Gastrocnemius medialis (tissue), 4 donors: Measurements from ENCODE around the gene ZNF121. TPM values are rescaled to one million over a fixed set of nuclear protein-coding genes. Genes with fewer than 3 reads are reported as not detected.

ENCODE experiments used
- ATAC-seq, 2 donors: fragments of 150-250 bp; one replicate each; pipeline ENCODE4 v1.9.1; 2016
- DNase-seq, 2 donors: peaks; one replicate each; pipeline ENCODE4 v3.0.0-alpha.2; 2019
- H3K27ac ChIP-seq, 4 donors: fragments of 200-600 bp; sonication (generic); 1 replicate in 1 of 4; 2 replicates in 3 of 4; pipeline ENCODE4 v1.5.1; 2016 to 2018; ENCODE audit warnings: mild to moderate bottlenecking in 2 of 4, moderate library complexity in 1 of 4
- H3K27me3 ChIP-seq, 3 donors: fragments of 200-600 bp; sonication (generic) in 2 of 3; 1 replicate in 1 of 3; 2 replicates in 2 of 3; pipeline versions ENCODE4 v1.5.1 to v1.6.0; 2016 to 2019; ENCODE audit warnings: mild to moderate bottlenecking in 1 of 3, moderate library complexity in 1 of 3
- H3K36me3 ChIP-seq, 2 donors: fragments of 200-600 bp; sonication (generic) in 1 of 2; one replicate each; pipeline ENCODE4 v1.5.1; 2017 to 2018
- H3K4me1 ChIP-seq, 2 donors: fragments of 200-600 bp; sonication (generic) in 1 of 2; one replicate each; pipeline ENCODE4 v1.5.1; 2016 to 2017; ENCODE audit warnings: mild to moderate bottlenecking in 2 of 2
- H3K4me3 ChIP-seq, 4 donors: fragments of 200-600 bp; sonication (generic) in 3 of 4; 1 replicate in 1 of 4; 2 replicates in 3 of 4; pipeline ENCODE4 v1.5.1; 2016 to 2019; ENCODE audit warnings: mild to moderate bottlenecking in 2 of 4
- H3K9me3 ChIP-seq, 3 donors: fragments of 200-600 bp; sonication (generic) in 2 of 3; 1 replicate in 1 of 3; 2 replicates in 2 of 3; pipeline ENCODE4 v1.5.1; 2016 to 2019
- CTCF ChIP-seq, 5 experiments: fragments of 450-650 bp in 3 of 5; fragments of 200-600 bp in 2 of 5; sonication (generic) in 2 of 5; IDR thresholded peaks in 4 of 5; conservative IDR thresholded peaks in 1 of 5; 1 replicate in 4 of 5; 2 replicates in 1 of 5; pipeline ENCODE4 v1.5.1; 2016 to 2019; ENCODE audit warnings: antibody characterized with exemption in 5 of 5, mild to moderate bottlenecking in 3 of 5, moderate library complexity in 3 of 5
- POLR2A ChIP-seq, 2 donors: fragments of 450-650 bp; IDR thresholded peaks; one replicate each; pipeline ENCODE4 v1.6.1; 2017; ENCODE audit warnings: antibody characterized with exemption in 2 of 2, mild to moderate bottlenecking in 2 of 2, moderate library complexity in 2 of 2
- in situ Hi-C, 4 donors: fragments of 200-750 bp; cut with MboI; loops; one replicate each; pipeline versions ENCODE4 v1.15.0 to v1.8.0; 2017; ENCODE audit warnings: low sequenced_read_pairs in 4 of 4
- intact Hi-C: fragments of 100-400 bp; cut with DNase I; formaldehyde crosslinking; loops from one replicate; pipeline ENCODE4 v1.15.1; 2023; ENCODE audit warnings: low total_unique reads
- total RNA-seq, 4 donors: library from RNA; depleted of rRNA; stranded (reverse); fragments of >200 nt; gene quantifications; one replicate each; pipeline versions ENCODE4 v1.1.0 to v1.2.3, GENCODE V29; 2016

The ZNF121 gene
- total RNA-seq, 4 donors from 2014 or later: 11.2 to 21.9 (median 14.6) TPM

GRCh38 chr19:9538183-9539058, 45.9 kb downstream of the ZNF121 start, which contains the start of gene ZNF426:
TSS of gene ZNF426 (minus strand) at chr19:9538645. CDS start at chr19:9536232, 2,413 bp downstream.
- TF ChIP-seq POLR2A (IDR thresholded peaks at IDR 0.05) (peak; percentile 11 to 25), CTCF (IDR thresholded peaks at IDR 0.05 in 4 of 5, conservative IDR thresholded peaks at IDR 0.05 in 1 of 5) (no peak)
- intact Hi-C loops: loop anchor here (1.0 to 5.0 kb wide), 2 partner anchors 44 to 83 kb away; partner anchors contain the start of genes ZNF121 and ZNF561
- in situ Hi-C loops: no loop called here

GRCh38 chr19:9535934-9536333, 48.4 kb downstream of the ZNF121 start:
- Histone ChIP-seq H3K4me1 (peaks cover 0 to 5% of the 10 kb centered on the region in 2 donors), H3K36me3 (peaks cover 28 to 60% of the 10 kb centered on the region in 2 donors), H3K4me3 (no peak overlapping the region), H3K27me3 (no peaks in the 10 kb centered on the region), H3K9me3 (peaks cover 0 to 13% (median 11%) of the 10 kb centered on the region in 3 donors), H3K27ac (no peak overlapping the region)
- in situ Hi-C loops (no loop called here), intact Hi-C loops (loop anchor here (5.0 kb wide), 1 partner anchor 46 kb away; the partner anchor contains the start of gene ZNF121)
- no peak for DNase-seq
- no peak for ATAC-seq
- TF ChIP-seq POLR2A (IDR thresholded peaks at IDR 0.05) (no peak), CTCF (IDR thresholded peaks at IDR 0.05 in 4 of 5, conservative IDR thresholded peaks at IDR 0.05 in 1 of 5) (no peak)

More at GRCh38 chr19:9538183-9539058, 45.9 kb downstream of the ZNF121 start, which contains the start of gene ZNF426:
- H3K27me3 ChIP-seq: no peaks in the 10 kb centered on the region
- peaks cover 0 to 4% (median 0%) of the 10 kb centered on the region in 3 donors for H3K9me3 ChIP-seq
- peaks cover 11 to 35% of the 10 kb centered on the region in 2 donors for H3K36me3 ChIP-seq
- DNase-seq (peak; percentile 51 to 67), ATAC-seq (peak; percentile 89 to 98)
- H3K4me3 ChIP-seq: peak within 1 kb of the TSS; percentile 73 to 83 (median 78)
- peaks cover 0 to 5% of the 10 kb centered on the region in 2 donors for H3K4me1 ChIP-seq
- H3K27ac ChIP-seq: peak within 1 kb of the TSS; percentile 79 to 91 (median 86)

- Histone ChIP-seq H3K27ac (no peak overlapping the region), H3K36me3 (peaks cover 60 to 100% of the 10 kb centered on the region in 2 donors), H3K4me1 (no peaks in the 10 kb centered on the region), H3K27me3 (no peaks in the 10 kb centered on the region), H3K9me3 (peaks cover 21 to 51% (median 44%) of the 10 kb centered on the region in 3 donors), H3K4me3 (no peak overlapping the region)
- DNase-seq: no peak
- no peak for ATAC-seq
- no peak for TF ChIP-seq CTCF (IDR thresholded peaks at IDR 0.05 in 4 of 5, conservative IDR thresholded peaks at IDR 0.05 in 1 of 5)
- TF ChIP-seq POLR2A (IDR thresholded peaks at IDR 0.05): no peak
- intact Hi-C loops (no loop called here), in situ Hi-C loops (no loop called here)
These were observed 52.4 kb downstream of the ZNF121 start for GRCh38 chr19:9531933-9532332.

GRCh38 chr19:9528757-9529336, 55.5 kb downstream of the ZNF121 start:
- intact Hi-C loops: no loop called here
- ATAC-seq (no peak), DNase-seq (no peak)
- Histone ChIP-seq H3K27ac (no peak overlapping the region), H3K27me3 (no peaks in the 10 kb centered on the region), H3K4me1 (no peaks in the 10 kb centered on the region), H3K4me3 (peak overlapping the region in 1 of 4 donors; percentile 49), H3K9me3 (peaks cover 27 to 80% (median 60%) of the 10 kb centered on the region in 3 donors), H3K36me3 (peaks cover 66 to 92% of the 10 kb centered on the region in 2 donors)
- no peak for TF ChIP-seq CTCF (IDR thresholded peaks at IDR 0.05 in 4 of 5, conservative IDR thresholded peaks at IDR 0.05 in 1 of 5)
- no peak for TF ChIP-seq POLR2A (IDR thresholded peaks at IDR 0.05)
- in situ Hi-C loops: no loop called here
